GM23338 (cell line): ENCODE data around the gene RPTOR. TPM values are rescaled to one million over a fixed set of nuclear protein-coding genes. Genes with fewer than 3 reads are reported as not detected.

Experiments
- ATAC-seq: fragments of 200-7000 bp; cut with Tn5 transposase; 3 replicates; pipeline ENCODE4 v1.9.1; 2020
- DNase-seq: peaks from one replicate; pipeline ENCODE4 v3.0.0-alpha.2; 2015; ENCODE audit warnings: low spot score
- H2AFZ ChIP-seq: fragments of 200-600 bp; sonication (generic); 2 replicates; pipeline ENCODE4 v1.8.0; 2016; ENCODE audit warnings: antibody characterized with exemption, mild to moderate bottlenecking, moderate library complexity
- H3F3A ChIP-seq: fragments of 200-600 bp; sonication (generic); replicated peaks from 2 replicates; pipeline ENCODE4 v1.8.0; 2017; ENCODE audit warnings: antibody characterized with exemption, mixed run types, low read depth
- H3K27ac ChIP-seq: fragments of 200-600 bp; sonication (generic); 2 replicates; pipeline ENCODE4 v1.6.1; 2016; ENCODE audit warnings: low read depth
- H3K27me3 ChIP-seq: fragments of 200-600 bp; sonication (generic); 2 replicates; pipeline ENCODE4 v1.8.0; 2016; ENCODE audit warnings: mild to moderate bottlenecking, mixed run types, moderate library complexity; ENCODE audit not compliant: insufficient read depth
- H3K36me3 ChIP-seq: fragments of 200-600 bp; sonication (generic); 2 replicates; pipeline ENCODE4 v1.8.0; 2016; ENCODE audit warnings: mild to moderate bottlenecking; ENCODE audit not compliant: insufficient read depth
- H3K4me1 ChIP-seq: fragments of 200-600 bp; sonication (generic); 2 replicates; pipeline ENCODE4 v1.8.0; 2016; ENCODE audit warnings: mild to moderate bottlenecking, moderate library complexity; ENCODE audit not compliant: insufficient read depth
- H3K4me2 ChIP-seq: fragments of 200-600 bp; sonication (generic); 2 replicates; pipeline ENCODE4 v1.7.1; 2017; ENCODE audit warnings: mixed run types
- H3K4me3 ChIP-seq: fragments of 200-600 bp; sonication (generic); 2 replicates; pipeline ENCODE4 v1.6.1; 2016; ENCODE audit warnings: mixed run types
- H3K79me2 ChIP-seq: fragments of 200-600 bp; sonication (generic); replicated peaks from 2 replicates; pipeline ENCODE4 v1.8.0; 2017; ENCODE audit warnings: mild to moderate bottlenecking; ENCODE audit not compliant: insufficient read depth
- H3K9me2 ChIP-seq: fragments of 200-600 bp; sonication (generic); 2 replicates; pipeline ENCODE4 v1.8.0; 2017; ENCODE audit not compliant: insufficient read depth
- H4K20me1 ChIP-seq: fragments of 200-600 bp; sonication (generic); replicated peaks from 2 replicates; pipeline ENCODE4 v1.8.0; 2017; ENCODE audit warnings: mild to moderate bottlenecking; ENCODE audit not compliant: insufficient read depth
- H3K27ac Mint-ChIP-seq: 2 replicates; pipeline ENCODE4 v1.8.0; 2020; ENCODE audit warnings: inconsistent platforms, mild to moderate bottlenecking, moderate library complexity, mixed read lengths
- H3K27me3 Mint-ChIP-seq: 3 replicates; pipeline ENCODE4 v1.8.0; 2022; ENCODE audit warnings: low read depth, mild to moderate bottlenecking, moderate library complexity, mixed read lengths, inconsistent platforms; ENCODE audit not compliant: insufficient read depth, poor library complexity
- H3K36me3 Mint-ChIP-seq: 3 replicates; pipeline ENCODE4 v1.8.0; 2021; ENCODE audit warnings: low read depth, mild to moderate bottlenecking, inconsistent platforms, moderate library complexity, mixed read lengths
- H3K4me1 Mint-ChIP-seq: 3 replicates; pipeline ENCODE4 v1.8.0; 2020; ENCODE audit warnings: mild to moderate bottlenecking, inconsistent platforms, mixed read lengths
- H3K4me3 Mint-ChIP-seq: 3 replicates; pipeline ENCODE4 v1.8.0; 2021; ENCODE audit warnings: moderate library complexity, mild to moderate bottlenecking, inconsistent platforms, mixed read lengths
- H3K9me3 Mint-ChIP-seq: 3 replicates; pipeline ENCODE4 v1.8.0; 2020; ENCODE audit warnings: moderate library complexity, mild to moderate bottlenecking, inconsistent platforms, mixed read lengths
- CREB1 ChIP-seq: fragments of 250-450 bp; sonication (Bioruptor Pico); IDR thresholded peaks from 2 replicates; pipeline ENCODE4 v1.5.0; 2020; ENCODE audit warnings: low read depth, mild to moderate bottlenecking, moderate library complexity
- CTCF ChIP-seq, 2 experiments: fragments of 200-600 bp in 1 of 2; sonication (generic) in 1 of 2; conservative IDR thresholded peaks; 2 replicates each; pipeline versions ENCODE4 v1.5.1 to v1.6.1; 2016 to 2017; ENCODE audit warnings: antibody characterized with exemption in 2 of 2, low read depth in 2 of 2, mild to moderate bottlenecking in 2 of 2, moderate library complexity in 1 of 2
- ETS1 ChIP-seq: IDR thresholded peaks from 2 replicates; pipeline ENCODE4 v1.6.1; 2016; ENCODE audit warnings: antibody characterized with exemption
- EZH2 ChIP-seq: fragments of 200-600 bp; sonication (generic); IDR thresholded peaks from one replicate; pipeline ENCODE4 v1.8.0; 2017; ENCODE audit warnings: antibody characterized with exemption, mild to moderate bottlenecking, low read depth; ENCODE audit not compliant: unreplicated experiment
- EZH2phosphoT487 ChIP-seq: fragments of 200-600 bp; sonication (generic); IDR thresholded peaks from one replicate; pipeline ENCODE4 v1.8.1; 2018; ENCODE audit warnings: antibody characterized with exemption; ENCODE audit not compliant: unreplicated experiment
- JUNB ChIP-seq: IDR thresholded peaks from one replicate; pipeline ENCODE4 v1.6.1; 2016; ENCODE audit warnings: antibody characterized with exemption; ENCODE audit not compliant: unreplicated experiment
- NANOG ChIP-seq: IDR thresholded peaks from 2 replicates; pipeline ENCODE4 v1.6.1; 2016; ENCODE audit warnings: antibody characterized with exemption, borderline replicate concordance
- POLR2AphosphoS5 ChIP-seq: IDR thresholded peaks from 2 replicates; pipeline ENCODE4 v1.6.1; 2016; ENCODE audit warnings: antibody characterized with exemption, low read depth
- REST ChIP-seq: IDR thresholded peaks from one replicate; pipeline ENCODE4 v1.6.1; 2018; ENCODE audit warnings: antibody characterized with exemption; ENCODE audit not compliant: unreplicated experiment
- STAT1 ChIP-seq: IDR thresholded peaks from one replicate; pipeline ENCODE4 v1.6.1; 2016; ENCODE audit warnings: antibody characterized with exemption; ENCODE audit not compliant: unreplicated experiment
- ZNF114 ChIP-seq: fragments of 250-450 bp; sonication (Bioruptor Pico); IDR thresholded peaks from 2 replicates; pipeline ENCODE4 v1.5.0; 2020; ENCODE audit warnings: mild to moderate bottlenecking, moderate library complexity
- ZNF331 ChIP-seq: fragments of 250-450 bp; sonication (Bioruptor Pico); IDR thresholded peaks from 2 replicates; pipeline ENCODE4 v1.5.0; 2020; ENCODE audit warnings: low read depth, mild to moderate bottlenecking, moderate library complexity
- ZNF462 ChIP-seq: fragments of 250-450 bp; sonication (Bioruptor Pico); IDR thresholded peaks from 2 replicates; pipeline ENCODE4 v1.5.0; 2020; ENCODE audit warnings: mild to moderate bottlenecking, moderate library complexity
- polyA plus RNA-seq: library from polyadenylated mRNA; unstranded; fragments of >200 nt; fragmentation: Nextera tagmentation; extraction: Ambion mirVana; gene quantifications from 2 replicates; pipeline ENCODE4 v1.2.1, GENCODE V29; 2016
- total RNA-seq: library from RNA; depleted of rRNA; stranded (reverse); fragments of >200 nt; shearing (Covaris generic); gene quantifications from 2 replicates; pipeline ENCODE4 v1.2.3, GENCODE V29; 2014

RPTOR gene
- total and polyA plus RNA-seq, 2 experiments from 2014 or later: 9.5 to 38.0 TPM

GRCh38 chr17:80746262-80746935 is 201.8 kb downstream of the RPTOR start:
- Histone ChIP-seq H3K9me2 (no peaks in the 10 kb centered on the region), H3F3A (0 out of 2 replicates have a peak, but pooled peaks cover 3% of the 10 kb centered on the region), H3K27ac (no peak overlapping the region), H2AFZ (no peak overlapping the region), H3K27me3 (no peaks in the 10 kb centered on the region), H4K20me1 (peaks cover 7% of the 10 kb centered on the region; the same call in 1 of the 2 replicates), H3K4me2 (no peak overlapping the region), H3K4me1 (0 out of 2 replicates have a peak, but pooled peaks cover 4% of the 10 kb centered on the region), H3K4me3 (no peak overlapping the region), H3K79me2 (0 out of 2 replicates have a peak, but pooled peaks cover 3% of the 10 kb centered on the region), H3K36me3 (no peaks in the 10 kb centered on the region)
- no peak for TF ChIP-seq ZNF114 (CRISPR knock-in tag)
- no peak for TF ChIP-seq CREB1
- TF ChIP-seq JUNB: no peak
- TF ChIP-seq ZNF331 (CRISPR knock-in tag): no peak
- no peak for TF ChIP-seq POLR2AphosphoS5
- no peak for TF ChIP-seq STAT1
- no peak for TF ChIP-seq NANOG
- no peak for TF ChIP-seq ZNF462 (CRISPR knock-in tag)
- TF ChIP-seq REST: no peak
- TF ChIP-seq CTCF (conservative IDR thresholded peaks at IDR 0.05; ENCODE audit: low read depth in 2 of 2): no peak
- no peak for TF ChIP-seq ETS1
- no peak for TF ChIP-seq EZH2
- TF ChIP-seq EZH2phosphoT487: no peak
- peaks cover 2% of the 10 kb centered on the region for H3K27me3 Mint-ChIP-seq
- H3K27ac Mint-ChIP-seq: no peak overlapping the region
- no peak overlapping the region for H3K4me3 Mint-ChIP-seq
- H3K4me1 Mint-ChIP-seq: peaks cover 8% of the 10 kb centered on the region
- peaks cover 6% of the 10 kb centered on the region for H3K9me3 Mint-ChIP-seq
- ATAC-seq: no peak
- H3K36me3 Mint-ChIP-seq: peaks cover 13% of the 10 kb centered on the region
- DNase-seq: no peak
